Bronchial epithelial cell (primary cell): ENCODE results near the gene SYTL3. TPM values are rescaled to one million over a fixed set of nuclear protein-coding genes. Genes with fewer than 3 reads are reported as not detected.

Source experiments
- DNase-seq: peaks from one replicate; pipeline ENCODE4 v3.0.0-alpha.2; 2010; ENCODE audit warnings: low read depth
- FAIRE-seq: peaks from 2 replicates; lab custom pipeline; 2011; peaks lifted over from hg19 to GRCh38; lab: Jason Lieb, UNC
- H3K27me3 ChIP-seq: 2 replicates; pipeline ENCODE4 v1.5.1; 2011; ENCODE audit warnings: low read length; ENCODE audit not compliant: control insufficient read depth, insufficient read depth
- H3K36me3 ChIP-seq: 2 replicates; pipeline ENCODE4 v1.5.1; 2011; ENCODE audit warnings: low read length; ENCODE audit not compliant: control insufficient read depth, insufficient read depth
- H3K4me3 ChIP-seq: 2 replicates; pipeline ENCODE4 v1.5.1; 2011; ENCODE audit warnings: mild to moderate bottlenecking, low read depth, low read length, control low read depth
- CTCF ChIP-seq: IDR thresholded peaks from 2 replicates; pipeline ENCODE4 v1.5.1; 2011; ENCODE audit warnings: mild to moderate bottlenecking, moderate library complexity, low read length, control low read depth, inconsistent platforms; ENCODE audit not compliant: insufficient read depth, severe bottlenecking
- total RNA-seq: library from RNA; depleted of rRNA; stranded (reverse); fragments of >200 nt; gene quantifications from 2 replicates; pipeline ENCODE4 v1.2.1, GENCODE V29; 2014

The SYTL3 gene
- total RNA-seq, 1 donor from 2014 or later = 1.1 TPM

DNA sequence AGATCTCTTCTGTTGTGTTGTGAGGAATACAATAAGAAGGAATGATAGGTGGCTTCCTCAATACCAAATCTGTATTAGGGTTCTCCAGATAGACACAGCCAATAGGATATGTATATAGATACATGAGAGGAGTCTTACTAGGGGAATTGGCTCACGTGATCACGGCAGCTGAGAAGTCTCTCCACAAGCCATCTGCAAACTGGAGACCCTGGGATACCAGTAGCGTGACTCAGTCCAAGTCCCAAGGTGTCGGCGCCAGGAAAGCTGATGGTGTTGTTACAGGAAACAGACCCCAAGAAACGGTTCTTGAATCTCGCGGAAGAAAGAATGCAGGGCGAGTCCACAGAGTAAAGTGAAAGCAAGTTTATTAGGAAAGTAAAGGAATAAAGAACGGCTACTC lies 61.4 kb downstream of the SYTL3 start:
- no peak for DNase-seq
- Histone ChIP-seq H3K36me3 (no peaks in the 10 kb centered on the region), H3K27me3 (no peaks in the 10 kb centered on the region), H3K4me3 (no peak overlapping the region)
- FAIRE-seq = no peak
- TF ChIP-seq CTCF = no peak

- DNase-seq (no peak), FAIRE-seq (no peak)
- no peaks in the 10 kb centered on the region for H3K36me3 ChIP-seq
- H3K27me3 ChIP-seq = no peaks in the 10 kb centered on the region
- H3K4me3 ChIP-seq = no peak overlapping the region
- no peak for TF ChIP-seq CTCF
Observed at GRCh38 chr6:158713469-158713868, 63.6 kb downstream of the SYTL3 start.

GRCh38 chr6:158714706-158715105 lies 64.9 kb downstream of the SYTL3 start:
- FAIRE-seq = no peak

DNA sequence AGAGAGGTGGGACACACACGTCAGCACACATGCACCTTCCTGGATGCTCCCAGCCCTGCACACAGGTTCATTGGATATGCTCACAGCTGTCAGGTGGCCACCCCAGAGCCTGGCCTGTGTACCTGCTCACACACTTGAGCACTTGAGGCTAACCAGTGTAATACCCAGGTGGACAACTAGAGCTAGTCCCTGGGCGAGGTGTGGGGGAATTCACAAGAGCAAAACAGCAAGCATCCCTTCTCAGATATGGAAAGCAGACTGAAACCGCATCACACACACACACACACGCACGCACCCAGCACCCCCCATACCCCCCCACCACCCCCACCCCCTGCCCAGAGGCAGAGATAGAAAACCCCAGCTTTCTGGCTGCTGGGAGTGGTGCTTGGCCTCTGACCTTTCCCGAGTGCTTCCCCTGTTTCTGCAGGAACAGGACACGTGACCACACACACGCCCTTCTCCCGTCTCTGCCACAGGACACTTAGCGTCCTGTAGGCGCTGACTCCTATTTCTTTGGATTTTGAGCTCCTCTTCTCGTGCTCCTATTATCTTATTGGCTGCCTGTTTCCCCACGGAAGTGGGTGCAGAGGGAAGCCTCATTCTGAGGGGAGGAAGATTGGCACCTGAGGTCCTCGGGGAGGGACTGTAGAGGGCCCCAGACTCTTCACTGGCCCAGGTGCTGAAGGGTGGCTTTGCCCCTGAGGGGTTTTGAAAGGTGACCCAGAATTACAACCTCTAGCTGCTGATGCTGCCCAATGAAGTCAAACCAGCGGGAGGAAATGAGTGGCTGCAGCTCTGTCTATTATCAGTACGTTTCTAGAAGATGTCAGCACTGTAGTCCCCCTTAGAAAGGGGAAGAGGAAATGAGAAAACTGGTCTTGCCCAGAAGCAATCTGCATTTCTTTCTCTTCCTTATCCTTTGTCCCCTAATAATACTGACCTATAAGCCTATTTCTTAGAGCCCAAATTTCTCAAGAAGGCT lies 65.8 kb downstream of the SYTL3 start:
- Histone ChIP-seq H3K27me3 (no peaks in the 10 kb centered on the region), H3K36me3 (no peaks in the 10 kb centered on the region), H3K4me3 (no peak overlapping the region)
- TF ChIP-seq CTCF = no peak
- FAIRE-seq = no peak
- DNase-seq = no peak

More at GRCh38 chr6:158714706-158715105, 64.9 kb downstream of the SYTL3 start:
- Histone ChIP-seq H3K36me3 (no peaks in the 10 kb centered on the region), H3K4me3 (no peak overlapping the region), H3K27me3 (no peaks in the 10 kb centered on the region)
- no peak for DNase-seq
- TF ChIP-seq CTCF = no peak

DNA sequence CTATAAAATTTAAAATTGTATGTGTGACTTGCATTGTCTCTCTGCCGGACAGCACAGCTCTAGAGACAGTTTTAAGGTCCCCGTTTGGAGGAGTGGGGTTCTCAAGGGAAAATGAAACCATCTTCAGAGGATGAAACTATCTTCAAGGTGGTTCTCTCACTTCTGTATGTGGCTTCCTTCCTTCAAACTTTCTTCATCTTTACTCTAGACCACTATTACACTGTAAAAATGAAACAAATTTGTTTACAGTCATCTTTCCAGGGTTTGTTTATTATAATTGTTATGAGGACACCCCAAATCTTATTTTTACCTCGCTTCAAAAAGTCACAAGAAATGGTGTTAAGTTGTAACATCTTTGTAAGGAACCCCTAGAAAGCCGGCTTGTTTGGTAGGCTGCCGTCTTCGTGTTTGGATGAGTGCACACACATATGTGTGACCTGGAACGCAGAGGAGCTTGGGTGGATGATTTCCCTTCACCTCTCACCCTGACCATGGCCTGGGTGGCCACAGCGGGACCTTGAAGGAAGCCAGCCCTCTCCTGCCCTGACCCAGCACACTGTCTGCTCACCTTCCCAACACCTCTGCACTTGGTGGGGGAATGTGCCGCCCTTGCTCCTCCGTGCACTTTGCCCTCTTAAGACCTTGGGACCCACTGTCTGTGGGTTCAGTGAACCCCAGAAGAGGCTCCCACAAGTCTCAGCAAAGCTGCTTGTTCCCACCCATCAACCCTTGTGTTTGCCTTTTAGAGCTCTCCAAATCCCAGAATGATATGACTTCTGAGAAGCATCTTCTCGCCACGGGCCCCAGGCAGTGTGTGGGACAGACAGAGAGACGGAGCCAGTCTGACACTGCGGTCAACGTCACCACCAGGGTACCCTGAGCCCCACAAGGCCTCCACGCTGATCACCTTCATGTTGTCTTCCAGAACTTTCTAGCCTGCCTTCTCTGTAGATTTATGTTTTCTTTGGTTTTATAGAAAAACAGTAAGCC lies 67.8 kb downstream of the SYTL3 start:
- FAIRE-seq = no peak
- H3K27me3 ChIP-seq = no peaks in the 10 kb centered on the region
- TF ChIP-seq CTCF = no peak
- no peaks in the 10 kb centered on the region for H3K36me3 ChIP-seq
- no peak for DNase-seq
- H3K4me3 ChIP-seq = no peak overlapping the region
